ENCODE data around the gene SSMEM1. TPM values are rescaled to one million over a fixed set of nuclear protein-coding genes. Genes with fewer than 3 reads are reported as not detected.
A peak's percentile ranks its signal among the peaks of the same experiment; 100 is the strongest.

The SSMEM1 gene
- total RNA-seq, 2 experiments from 2014 or later: not detected

- ChIA-PET POLR2A (interaction anchor here (1.8 kb wide), 1 partner anchor 16 kb away, joined by 7 read pairs; the partner anchor contains the start of gene TMEM209), CTCF (ENCODE audit: unreplicated experiment) (no interaction called here)
- Histone ChIP-seq H3K79me2 (ENCODE audit: insufficient read depth, low read depth, low read length) (no peaks in the 10 kb centered on the region), H3K4me3 (ENCODE audit: low read depth, low read length, poor library complexity, severe bottlenecking) (no peak overlapping the region), H3K9me3 (ENCODE audit: low read length) (no peaks in the 10 kb centered on the region), H4K20me1 (ENCODE audit: insufficient read depth, low read length) (no peaks in the 10 kb centered on the region), H2AFZ (ENCODE audit: low read length) (no peak overlapping the region), H3K9me2 (ENCODE audit: insufficient read depth, low read length) (no peaks in the 10 kb centered on the region), H3K27ac (ENCODE audit: low read depth, low read length, poor library complexity, severe bottlenecking) (no peak overlapping the region), H3K36me3 (ENCODE audit: insufficient read depth, low read length) (peaks cover 91% of the 10 kb centered on the region), H3K4me1 (ENCODE audit: insufficient read depth, low read length, poor library complexity, severe bottlenecking) (peaks cover 8% of the 10 kb centered on the region), H3K4me2 (ENCODE audit: low read length) (no peak overlapping the region)
- BruUV-seq (replicated peaks): no TSS peak
- no peak for DNase-seq (ENCODE audit: low spot score)
- intact Hi-C loops (cut with micrococcal nuclease; ENCODE audit: unreplicated experiment): no loop called here
- TF ChIP-seq CTCF (conservative IDR thresholded peaks at IDR 0.05; ENCODE audit: low read length) (no peak), EZH2phosphoT487 (IDR thresholded peaks at IDR 0.05; ENCODE audit: borderline replicate concordance, low read depth, low read length) (no peak)
Observed at GRCh38 chr7:130189343-130189742, 18.3 kb upstream of the SSMEM1 start.

GRCh38 chr7:130191791-130192190 is 15.9 kb upstream of the SSMEM1 start:
- POLR2A ChIA-PET: interaction anchor here (0.6 to 4.0 kb wide), 5 partner anchors 14 to 1172 kb away, joined by 3 to 26 read pairs (median 3); partner anchors contain the start of gene TMEM209
- BruUV-seq (replicated peaks): no TSS peak
- H4K20me1 ChIP-seq (ENCODE audit: insufficient read depth, low read length): no peaks in the 10 kb centered on the region
- CTCF ChIA-PET (ENCODE audit: unreplicated experiment): interaction anchor here (0.7 kb wide), 1 partner anchor 14 kb away, joined by 3 read pairs; the partner anchor contains the start of gene TMEM209
- TF ChIP-seq EZH2phosphoT487 (IDR thresholded peaks at IDR 0.05; ENCODE audit: borderline replicate concordance, low read depth, low read length): no peak
- no peak for TF ChIP-seq CTCF (conservative IDR thresholded peaks at IDR 0.05; ENCODE audit: low read length)
- no peak overlapping the region for H2AFZ ChIP-seq (ENCODE audit: low read length)
- peaks cover 8% of the 10 kb centered on the region for H3K4me1 ChIP-seq (ENCODE audit: insufficient read depth, low read length, poor library complexity, severe bottlenecking)
- H3K9me3 ChIP-seq (ENCODE audit: low read length): no peaks in the 10 kb centered on the region
- H3K36me3 ChIP-seq (ENCODE audit: insufficient read depth, low read length): peaks cover 93% of the 10 kb centered on the region
- H3K9me2 ChIP-seq (ENCODE audit: insufficient read depth, low read length): no peaks in the 10 kb centered on the region
- no peaks in the 10 kb centered on the region for H3K79me2 ChIP-seq (ENCODE audit: insufficient read depth, low read depth, low read length)
- no peak overlapping the region for H3K4me3 ChIP-seq (ENCODE audit: low read depth, low read length, poor library complexity, severe bottlenecking)
- no peak for DNase-seq (ENCODE audit: low spot score)
- H3K27ac ChIP-seq (ENCODE audit: low read depth, low read length, poor library complexity, severe bottlenecking): no peak overlapping the region
- intact Hi-C loops (cut with micrococcal nuclease; ENCODE audit: unreplicated experiment): no loop called here
- H3K4me2 ChIP-seq (ENCODE audit: low read length): peak overlapping the region; percentile 35; the same call in 1 of the 2 replicates

- no peak overlapping the region for H3K4me3 ChIP-seq (ENCODE audit: low read depth, low read length, poor library complexity, severe bottlenecking)
- H2AFZ ChIP-seq (ENCODE audit: low read length): no peak overlapping the region
- ChIA-PET POLR2A (interaction anchor here (1.0 to 4.0 kb wide), 2 partner anchors 10 to 31 kb away, joined by 4 to 26 read pairs; partner anchors contain the start of gene TMEM209), CTCF (ENCODE audit: unreplicated experiment) (no interaction called here)
- BruUV-seq (replicated peaks): no TSS peak
- H3K9me3 ChIP-seq (ENCODE audit: low read length): no peaks in the 10 kb centered on the region
- peaks cover 99% of the 10 kb centered on the region for H3K36me3 ChIP-seq (ENCODE audit: insufficient read depth, low read length)
- no peak overlapping the region for H3K27ac ChIP-seq (ENCODE audit: low read depth, low read length, poor library complexity, severe bottlenecking)
- no peaks in the 10 kb centered on the region for H4K20me1 ChIP-seq (ENCODE audit: insufficient read depth, low read length)
- intact Hi-C loops (cut with micrococcal nuclease; ENCODE audit: unreplicated experiment): no loop called here
- no peaks in the 10 kb centered on the region for H3K9me2 ChIP-seq (ENCODE audit: insufficient read depth, low read length)
- TF ChIP-seq EZH2phosphoT487 (IDR thresholded peaks at IDR 0.05; ENCODE audit: borderline replicate concordance, low read depth, low read length) (no peak), CTCF (conservative IDR thresholded peaks at IDR 0.05; ENCODE audit: low read length) (no peak)
- no peak for DNase-seq (ENCODE audit: low spot score)
- H3K4me2 ChIP-seq (ENCODE audit: low read length): no peak overlapping the region
- H3K4me1 ChIP-seq (ENCODE audit: insufficient read depth, low read length, poor library complexity, severe bottlenecking): peaks cover 8% of the 10 kb centered on the region
- H3K79me2 ChIP-seq (ENCODE audit: insufficient read depth, low read depth, low read length): peaks cover 9% of the 10 kb centered on the region; the same call in 1 of the 2 replicates
Observed at GRCh38 chr7:130195396-130195795, 12.3 kb upstream of the SSMEM1 start.
